Osteoblast (primary cell): Measurements from ENCODE around the gene DDX10. TPM values are rescaled to one million over a fixed set of nuclear protein-coding genes. Genes with fewer than 3 reads are reported as not detected.
"Not testable (repeated sequence)": the region's sequence is repeated elsewhere in the genome, so short reads cannot be mapped to it uniquely, and the experiment has no call there.

Experiments
- DNase-seq: peaks from one replicate; pipeline ENCODE4 v3.0.0; 2011; ENCODE audit warnings: low spot score, mixed read lengths; ENCODE audit not compliant: insufficient read length; ENCODE audit errors: missing footprints
- H2AFZ ChIP-seq: 2 replicates; pipeline ENCODE4 v1.6.0; 2011; ENCODE audit warnings: mild to moderate bottlenecking, low read length
- H3K27ac ChIP-seq: 2 replicates; pipeline ENCODE4 v1.5.1; 2011; ENCODE audit warnings: mild to moderate bottlenecking, low read depth, low read length, moderate library complexity
- H3K27me3 ChIP-seq: 2 replicates; pipeline ENCODE4 v1.6.0; 2012; ENCODE audit warnings: mild to moderate bottlenecking, control low read depth, inconsistent platforms, low read length, moderate library complexity; ENCODE audit not compliant: insufficient read depth
- H3K36me3 ChIP-seq: 2 replicates; pipeline ENCODE4 v1.5.1; 2011; ENCODE audit warnings: mild to moderate bottlenecking, low read length, control low read depth, moderate library complexity; ENCODE audit not compliant: insufficient read depth
- H3K4me1 ChIP-seq: 2 replicates; pipeline ENCODE4 v1.5.1; 2011; ENCODE audit warnings: mild to moderate bottlenecking, low read length, control low read depth, moderate library complexity; ENCODE audit not compliant: insufficient read depth
- H3K4me2 ChIP-seq: 2 replicates; pipeline ENCODE4 v1.6.0; 2011; ENCODE audit warnings: mild to moderate bottlenecking, low read length; ENCODE audit not compliant: insufficient read depth
- H3K4me3 ChIP-seq: fragments of 200-600 bp; sonication (generic); 3 replicates; pipeline ENCODE4 v1.5.1; 2012; ENCODE audit warnings: mild to moderate bottlenecking, low read length, inconsistent platforms; ENCODE audit not compliant: insufficient read depth
- H3K79me2 ChIP-seq: 2 replicates; pipeline ENCODE4 v1.6.0; 2012; ENCODE audit warnings: mild to moderate bottlenecking, low read length, control low read depth, inconsistent platforms; ENCODE audit not compliant: insufficient read depth
- H3K9me3 ChIP-seq: 2 replicates; pipeline ENCODE4 v1.5.1; 2011; ENCODE audit warnings: low read depth, low read length, control low read depth
- H4K20me1 ChIP-seq: 2 replicates; pipeline ENCODE4 v1.6.0; 2012; ENCODE audit warnings: mild to moderate bottlenecking, low read length, control low read depth; ENCODE audit not compliant: insufficient read depth
- CTCF ChIP-seq: IDR thresholded peaks from 2 replicates; pipeline ENCODE4 v1.5.1; 2011; ENCODE audit warnings: mild to moderate bottlenecking, low read depth, low read length, moderate library complexity; ENCODE audit errors: extremely low read depth
- total RNA-seq: library from RNA; depleted of rRNA; stranded (reverse); fragments of >200 nt; gene quantifications from 2 replicates; pipeline ENCODE4 v1.2.3, GENCODE V29; 2012

The DDX10 gene
- total RNA-seq, 1 donor = 16.6 TPM

GRCh38 chr11:108645970-108646369, 18.9 kb upstream of the DDX10 start:
- Histone ChIP-seq H3K4me1 (peaks cover 10% of the 10 kb centered on the region), H4K20me1 (no peaks in the 10 kb centered on the region), H3K79me2 (no peaks in the 10 kb centered on the region), H3K4me2 (no peak overlapping the region), H3K4me3 (no peak overlapping the region), H3K9me3 (no peaks in the 10 kb centered on the region), H3K27me3 (no peaks in the 10 kb centered on the region), H2AFZ (no peak overlapping the region), H3K27ac (no peak overlapping the region), H3K36me3 (no peaks in the 10 kb centered on the region)
- no peak for DNase-seq
- TF ChIP-seq CTCF = no peak

GRCh38 chr11:108647387-108647700, 17.5 kb upstream of the DDX10 start:
- Histone ChIP-seq H3K79me2 (no peaks in the 10 kb centered on the region), H3K27me3 (no peaks in the 10 kb centered on the region), H4K20me1 (no peaks in the 10 kb centered on the region), H2AFZ (peak overlapping the region; percentile 53), H3K4me3 (no peak overlapping the region), H3K36me3 (no peaks in the 10 kb centered on the region), H3K4me1 (peaks cover 10% of the 10 kb centered on the region), H3K27ac (no peak overlapping the region), H3K4me2 (peak overlapping the region; percentile 6), H3K9me3 (no peaks in the 10 kb centered on the region)
- no peak for DNase-seq
- no peak for TF ChIP-seq CTCF

GRCh38 chr11:108647701-108648527, 17.0 kb upstream of the DDX10 start:
- Histone ChIP-seq H3K9me3 (no peaks in the 10 kb centered on the region), H3K36me3 (no peaks in the 10 kb centered on the region), H3K79me2 (no peaks in the 10 kb centered on the region), H3K27me3 (no peaks in the 10 kb centered on the region), H3K4me2 (peak overlapping the region; percentile 6), H2AFZ (peak overlapping the region; percentile 53), H3K4me3 (no peak overlapping the region), H3K27ac (no peak overlapping the region), H4K20me1 (no peaks in the 10 kb centered on the region), H3K4me1 (peaks cover 10% of the 10 kb centered on the region)
- peak; percentile 93 for TF ChIP-seq CTCF
- DNase-seq = peak; percentile 35

DNA sequence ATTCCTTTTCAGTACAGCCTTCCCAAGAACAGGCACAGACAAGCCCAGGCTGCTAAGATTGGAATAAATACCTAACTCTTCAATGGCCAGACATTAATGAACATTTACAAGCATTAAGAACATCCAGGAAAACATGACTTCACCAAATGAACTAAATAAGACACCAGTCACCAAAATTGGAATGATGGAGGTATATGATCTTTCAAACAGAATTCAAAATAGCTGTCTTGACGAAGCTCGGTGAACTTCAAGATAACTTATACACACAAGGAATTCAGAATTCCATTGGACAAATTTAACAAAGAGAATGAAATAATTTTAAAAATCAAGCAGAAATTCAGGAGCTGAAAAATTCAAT, 16.4 kb upstream of the DDX10 start:
- Histone ChIP-seq H3K79me2 (no peaks in the 10 kb centered on the region), H3K27ac (no peak overlapping the region), H3K4me3 (no peak overlapping the region), H3K4me1 (peaks cover 10% of the 10 kb centered on the region), H3K27me3 (no peaks in the 10 kb centered on the region), H3K9me3 (no peaks in the 10 kb centered on the region), H4K20me1 (no peaks in the 10 kb centered on the region), H3K36me3 (no peaks in the 10 kb centered on the region), H3K4me2 (peak overlapping the region; percentile 6), H2AFZ (peak overlapping the region; percentile 79)
- TF ChIP-seq CTCF = no peak
- no peak for DNase-seq

GRCh38 chr11:108654100-108654499, 10.8 kb upstream of the DDX10 start:
- H3K4me2 ChIP-seq, H3K27ac ChIP-seq, H3K4me3 ChIP-seq, H3K79me2 ChIP-seq, H4K20me1 ChIP-seq, H3K27me3 ChIP-seq, H3K36me3 ChIP-seq, H2AFZ ChIP-seq, H3K9me3 ChIP-seq, H3K4me1 ChIP-seq, DNase-seq: not testable (repeated sequence)
